Natural killer cell (primary cell): Measurements from ENCODE around the gene GRID2. TPM values are rescaled to one million over a fixed set of nuclear protein-coding genes. Genes with fewer than 3 reads are reported as not detected.

Experiments used
- ATAC-seq, 3 donors: fragments of 150-1000 bp in 2 of 3; fragments of 200-7000 bp in 1 of 3; cut with Tn5 transposase; 1 replicate in 1 of 3; 2 replicates in 2 of 3; pipeline ENCODE4 v1.10.0; 2021; ENCODE audit warnings: mild to moderate bottlenecking in 2 of 3, moderate library complexity in 2 of 3
- DNase-seq, 2 donors: peaks; one replicate each; pipeline versions ENCODE4 v3.0.0 to v3.0.0-alpha.2; 2013 to 2021; ENCODE audit warnings: mixed read lengths in 1 of 2
- H3K27ac ChIP-seq: one replicate; pipeline ENCODE4 v1.5.1; 2013; ENCODE audit warnings: mild to moderate bottlenecking, low read length
- H3K27me3 ChIP-seq: one replicate; pipeline ENCODE4 v1.6.1; 2013; ENCODE audit warnings: low read length; ENCODE audit not compliant: control insufficient read depth, insufficient read depth
- H3K36me3 ChIP-seq: one replicate; pipeline ENCODE4 v1.6.1; 2013; ENCODE audit warnings: low read length; ENCODE audit not compliant: control insufficient read depth, insufficient read depth
- H3K4me1 ChIP-seq: one replicate; pipeline ENCODE4 v1.6.1; 2013; ENCODE audit warnings: low read length; ENCODE audit not compliant: control insufficient read depth, insufficient read depth
- H3K4me3 ChIP-seq: one replicate; pipeline ENCODE4 v1.5.1; 2013; ENCODE audit warnings: low read length
- H3K9me3 ChIP-seq: one replicate; pipeline ENCODE4 v1.6.1; 2013; ENCODE audit warnings: low read length; ENCODE audit not compliant: control insufficient read depth, insufficient read depth
- H3K27ac Mint-ChIP-seq, 2 donors: one replicate each; pipeline ENCODE4 v1.8.0; 2022; ENCODE audit warnings: mild to moderate bottlenecking in 2 of 2, mixed read lengths in 2 of 2, moderate library complexity in 1 of 2
- H3K27me3 Mint-ChIP-seq, 2 donors: one replicate each; pipeline ENCODE4 v1.8.0; 2022; ENCODE audit warnings: low read depth in 2 of 2, mixed read lengths in 2 of 2
- H3K36me3 Mint-ChIP-seq: one replicate; pipeline ENCODE4 v1.8.0; 2022; ENCODE audit warnings: mixed read lengths
- H3K4me1 Mint-ChIP-seq, 2 donors: one replicate each; pipeline ENCODE4 v1.8.0; 2022; ENCODE audit warnings: mixed read lengths in 2 of 2
- H3K4me3 Mint-ChIP-seq: one replicate; pipeline ENCODE4 v1.8.0; 2022; ENCODE audit warnings: mild to moderate bottlenecking, moderate library complexity, mixed read lengths
- H3K9me3 Mint-ChIP-seq, 2 donors: one replicate each; pipeline ENCODE4 v1.8.0; 2022; ENCODE audit warnings: mixed read lengths in 2 of 2
- WGBS: methylation state at CpG from one replicate; pipeline ENCODE4 v1.1.7; 2013; ENCODE audit warnings: missing lambda C conversion rate; ENCODE audit not compliant: insufficient coverage; 5-methylcytosine and 5-hydroxymethylcytosine counted together
- intact Hi-C: fragments of 100-400 bp; cut with micrococcal nuclease; formaldehyde crosslinking; loops from one replicate; pipeline ENCODE4 v1.14.2; 2022
- total RNA-seq, 4 donors: library from RNA; stranded (reverse); fragments of 120-200 nt in 1 of 4; gene quantifications; one replicate each; pipeline versions ENCODE4 v1.2.3 to v1.2.4, GENCODE V29; 2013 to 2022
- TF ChIP-seq, protein P1 (sequence below): fragments of 200-600 bp; IDR thresholded peaks from one replicate; pipeline ENCODE4 v1.8.0; 2022; ENCODE audit warnings: antibody characterized with exemption

Gene GRID2
- total RNA-seq, 3 donors from 2014 or later (not counting 1 experiment from before 2014, with no cell fraction given) = not detected

DNA sequence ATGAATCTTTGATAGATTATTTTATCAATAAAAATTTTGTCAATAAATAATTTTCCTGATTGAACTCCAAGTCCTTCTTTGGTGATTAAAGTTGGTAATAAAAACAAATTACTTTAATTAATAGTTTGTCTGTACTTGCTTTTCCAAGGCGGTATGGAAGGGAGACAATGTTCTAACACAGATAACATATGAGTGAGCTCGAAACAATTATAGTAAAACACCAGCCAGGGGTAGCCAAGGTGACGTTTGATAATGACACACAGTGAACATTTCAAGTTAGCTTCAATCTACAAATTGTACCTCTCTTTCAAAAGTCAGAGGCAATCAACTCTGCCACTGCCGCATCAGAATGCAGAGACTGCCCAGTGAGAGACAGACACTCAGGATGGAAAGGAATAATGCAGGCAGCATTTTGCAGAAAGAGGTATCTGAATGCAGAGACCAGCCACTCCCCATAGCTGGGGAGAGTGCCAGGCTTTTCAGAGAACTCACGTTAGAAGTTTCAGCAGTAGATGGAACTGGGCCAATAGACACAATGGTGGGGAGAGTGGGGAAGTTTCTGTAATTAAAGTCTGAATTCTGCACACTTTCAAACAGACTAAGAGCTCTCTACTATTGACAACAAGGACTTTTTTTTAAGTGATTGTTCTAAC lies 1506.7 kb downstream of the GRID2 start:
- no peak overlapping the region for H3K27ac ChIP-seq
- no peak overlapping the region for H3K27ac Mint-ChIP-seq

DNA sequence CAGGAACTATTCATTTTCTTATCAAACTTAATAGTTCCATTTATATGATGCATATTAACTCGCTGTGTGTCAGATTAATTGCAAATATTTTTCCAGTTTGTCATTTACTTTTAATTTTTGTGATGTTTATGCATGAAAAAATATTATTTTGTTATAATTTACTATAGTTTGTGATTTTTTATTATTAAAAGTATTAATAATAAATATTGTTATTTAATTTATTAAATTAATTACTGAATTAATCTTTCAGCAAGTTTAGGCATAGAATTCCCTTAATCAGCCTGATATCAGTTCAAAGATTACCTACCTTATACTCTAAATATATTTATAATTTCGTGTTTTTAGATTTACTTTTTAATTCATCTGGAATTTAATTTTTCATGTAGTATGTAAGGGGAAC lies 1509.3 kb downstream of the GRID2 start:
- no peaks in the 10 kb centered on the region for H3K4me1 Mint-ChIP-seq
- peaks cover 4 to 11% of the 10 kb centered on the region in 2 donors for H3K9me3 Mint-ChIP-seq
- Histone ChIP-seq H3K27ac (no peak overlapping the region), H3K36me3 (no peaks in the 10 kb centered on the region), H3K9me3 (peaks cover 3% of the 10 kb centered on the region), H3K4me1 (no peaks in the 10 kb centered on the region), H3K27me3 (no peaks in the 10 kb centered on the region), H3K4me3 (no peak overlapping the region)
- no peak overlapping the region for H3K27ac Mint-ChIP-seq
- intact Hi-C loops = no loop called here
- TF ChIP-seq, protein P1, sequence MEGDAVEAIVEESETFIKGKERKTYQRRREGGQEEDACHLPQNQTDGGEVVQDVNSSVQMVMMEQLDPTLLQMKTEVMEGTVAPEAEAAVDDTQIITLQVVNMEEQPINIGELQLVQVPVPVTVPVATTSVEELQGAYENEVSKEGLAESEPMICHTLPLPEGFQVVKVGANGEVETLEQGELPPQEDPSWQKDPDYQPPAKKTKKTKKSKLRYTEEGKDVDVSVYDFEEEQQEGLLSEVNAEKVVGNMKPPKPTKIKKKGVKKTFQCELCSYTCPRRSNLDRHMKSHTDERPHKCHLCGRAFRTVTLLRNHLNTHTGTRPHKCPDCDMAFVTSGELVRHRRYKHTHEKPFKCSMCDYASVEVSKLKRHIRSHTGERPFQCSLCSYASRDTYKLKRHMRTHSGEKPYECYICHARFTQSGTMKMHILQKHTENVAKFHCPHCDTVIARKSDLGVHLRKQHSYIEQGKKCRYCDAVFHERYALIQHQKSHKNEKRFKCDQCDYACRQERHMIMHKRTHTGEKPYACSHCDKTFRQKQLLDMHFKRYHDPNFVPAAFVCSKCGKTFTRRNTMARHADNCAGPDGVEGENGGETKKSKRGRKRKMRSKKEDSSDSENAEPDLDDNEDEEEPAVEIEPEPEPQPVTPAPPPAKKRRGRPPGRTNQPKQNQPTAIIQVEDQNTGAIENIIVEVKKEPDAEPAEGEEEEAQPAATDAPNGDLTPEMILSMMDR = no peak
- H3K27me3 Mint-ChIP-seq = no peaks in the 10 kb centered on the region
- ATAC-seq (no peak), DNase-seq (no peak)
- H3K36me3 Mint-ChIP-seq = no peaks in the 10 kb centered on the region
- no CpG with 5 or more reads among the region's 2 CpGs for WGBS
- H3K4me3 Mint-ChIP-seq = no peak overlapping the region

More for the DNA sequence above, 1506.7 kb downstream of the GRID2 start:
- Histone ChIP-seq H3K4me3 (no peak overlapping the region), H3K9me3 (no peaks in the 10 kb centered on the region), H3K27me3 (no peaks in the 10 kb centered on the region), H3K36me3 (no peaks in the 10 kb centered on the region), H3K4me1 (no peaks in the 10 kb centered on the region)
- WGBS = 70% methylated on average over 5 of the region's 5 CpGs
- no peaks in the 10 kb centered on the region for H3K27me3 Mint-ChIP-seq
- H3K4me3 Mint-ChIP-seq = no peak overlapping the region
- no peak for DNase-seq
- no peak for ATAC-seq
- no peaks in the 10 kb centered on the region for H3K4me1 Mint-ChIP-seq
- intact Hi-C loops = no loop called here
- peaks cover 2 to 7% of the 10 kb centered on the region in 2 donors for H3K9me3 Mint-ChIP-seq
- TF ChIP-seq, protein P1 = no peak
- H3K36me3 Mint-ChIP-seq = no peaks in the 10 kb centered on the region

DNA sequence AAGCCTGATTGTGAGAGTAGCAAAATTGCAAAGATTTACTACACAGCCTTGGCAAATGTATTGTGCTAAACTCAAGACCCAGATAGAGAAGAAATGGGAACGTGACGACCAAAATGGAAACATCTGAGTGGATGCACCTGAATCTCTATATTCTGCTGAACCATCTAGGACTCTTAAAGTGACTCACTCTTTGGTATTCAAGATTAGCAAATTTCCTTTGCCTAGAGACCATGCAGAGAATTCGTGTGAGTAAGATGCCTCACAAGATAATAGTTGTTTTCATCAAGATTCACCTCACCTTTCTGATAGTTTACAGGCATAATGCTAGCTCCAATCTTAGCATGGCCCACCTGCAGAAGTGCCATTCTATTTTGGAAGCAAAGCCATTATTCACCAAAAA lies 1510.4 kb downstream of the GRID2 start:
- H3K36me3 Mint-ChIP-seq = no peaks in the 10 kb centered on the region
- H3K27ac Mint-ChIP-seq = no peak overlapping the region
- Histone ChIP-seq H3K9me3 (peaks cover 3% of the 10 kb centered on the region), H3K27me3 (no peaks in the 10 kb centered on the region), H3K36me3 (no peaks in the 10 kb centered on the region), H3K4me3 (no peak overlapping the region), H3K27ac (no peak overlapping the region), H3K4me1 (no peaks in the 10 kb centered on the region)
- intact Hi-C loops = no loop called here
- ATAC-seq (no peak), DNase-seq (no peak)
- no peak overlapping the region for H3K4me3 Mint-ChIP-seq
- peaks cover 6 to 13% of the 10 kb centered on the region in 2 donors for H3K9me3 Mint-ChIP-seq
- H3K4me1 Mint-ChIP-seq = no peaks in the 10 kb centered on the region
- no peaks in the 10 kb centered on the region for H3K27me3 Mint-ChIP-seq
- TF ChIP-seq, protein P1 = no peak
- WGBS = 90% methylated on average over 3 of the region's 3 CpGs

DNA sequence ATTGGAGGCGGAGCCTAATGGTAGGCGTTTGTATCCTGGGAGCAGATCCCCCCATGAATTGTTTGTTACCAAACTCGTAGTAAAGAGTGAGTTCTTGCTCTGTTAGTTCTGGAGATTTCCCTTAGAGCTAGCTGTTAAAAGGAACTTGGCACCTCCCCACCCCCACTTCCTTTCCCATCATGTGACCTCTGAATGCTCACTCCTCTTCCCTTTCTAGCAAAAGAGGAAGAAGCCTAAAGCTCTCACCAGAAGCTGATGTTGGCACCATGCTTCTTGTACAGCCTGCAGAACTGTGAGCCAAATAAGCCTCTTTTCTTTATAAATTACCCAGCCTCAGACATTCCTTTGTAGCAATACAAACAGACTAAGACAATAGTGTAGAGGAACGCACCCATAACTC lies 1511.0 kb downstream of the GRID2 start:
- no peaks in the 10 kb centered on the region for H3K36me3 Mint-ChIP-seq
- TF ChIP-seq, protein P1 = no peak
- DNase-seq (no peak), ATAC-seq (no peak)
- Histone ChIP-seq H3K4me3 (no peak overlapping the region), H3K4me1 (no peaks in the 10 kb centered on the region), H3K36me3 (no peaks in the 10 kb centered on the region), H3K27me3 (no peaks in the 10 kb centered on the region), H3K9me3 (peaks cover 3% of the 10 kb centered on the region), H3K27ac (no peak overlapping the region)
- H3K4me1 Mint-ChIP-seq = no peaks in the 10 kb centered on the region
- H3K27me3 Mint-ChIP-seq = no peaks in the 10 kb centered on the region
- peaks cover 6 to 12% of the 10 kb centered on the region in 2 donors for H3K9me3 Mint-ChIP-seq
- 71% methylated on average over 3 of the region's 4 CpGs for WGBS
- no peak overlapping the region for H3K4me3 Mint-ChIP-seq
- H3K27ac Mint-ChIP-seq = no peak overlapping the region
- intact Hi-C loops = no loop called here
